K562 (cell line): Measurements from ENCODE around the gene CUX1. TPM values are rescaled to one million over a fixed set of nuclear protein-coding genes. Genes with fewer than 3 reads are reported as not detected.

Experiments
- ASH1L ChIP-seq: fragments of 450-650 bp; IDR thresholded peaks from 2 replicates; pipeline ENCODE4 v1.6.1; 2018; ENCODE audit warnings: borderline replicate concordance, mild to moderate bottlenecking, low read depth; ENCODE audit not compliant: partially characterized antibody
- C11orf30 ChIP-seq: fragments of 450-650 bp; IDR thresholded peaks from 2 replicates; pipeline ENCODE4 v1.6.1; 2016; ENCODE audit warnings: low read depth, mild to moderate bottlenecking
- COPS2 ChIP-seq: fragments of 450-650 bp; conservative IDR thresholded peaks from 2 replicates; pipeline ENCODE4 v1.6.1; 2016; ENCODE audit warnings: mild to moderate bottlenecking, moderate library complexity
- CTCFL ChIP-seq: IDR thresholded peaks from 2 replicates; pipeline ENCODE4 v1.6.1; 2011; ENCODE audit warnings: borderline replicate concordance, low read depth, mild to moderate bottlenecking, moderate library complexity, low read length; ENCODE audit not compliant: insufficient read depth, poor library complexity, severe bottlenecking
- DACH1 ChIP-seq: fragments of 450-650 bp; IDR thresholded peaks from 2 replicates; pipeline ENCODE4 v1.6.1; 2018; ENCODE audit not compliant: partially characterized antibody
- E2F4 ChIP-seq: sonication (generic); formaldehyde crosslinking; IDR thresholded peaks from 2 replicates; pipeline ENCODE4 v1.8.0; 2022; ENCODE audit warnings: mild to moderate bottlenecking, low read depth, missing genetic modification reagents
- EHMT2 ChIP-seq: fragments of 450-650 bp; IDR thresholded peaks from 2 replicates; pipeline ENCODE4 v1.6.1; 2018; ENCODE audit warnings: antibody characterized with exemption
- ETV1 ChIP-seq: fragments of 450-650 bp; conservative IDR thresholded peaks from 2 replicates; pipeline ENCODE4 v1.6.1; 2016; ENCODE audit warnings: missing genetic modification characterization, control low read depth, low read depth, missing compliant biosample characterization
- MYNN ChIP-seq, 2 experiments: sonication (generic); formaldehyde crosslinking in 1 of 2; IDR thresholded peaks; 2 replicates each; pipeline versions ENCODE4 v1.5.0 to v1.6.1; 2016 to 2020; ENCODE audit warnings: antibody characterized with exemption in 1 of 2, missing genetic modification reagents in 1 of 2
- NCOA4 ChIP-seq: fragments of 450-650 bp; IDR thresholded peaks from 2 replicates; pipeline ENCODE4 v1.6.1; 2018; ENCODE audit warnings: mild to moderate bottlenecking; ENCODE audit not compliant: partially characterized antibody
- TAF9B ChIP-seq: fragments of 450-650 bp; IDR thresholded peaks from 2 replicates; pipeline ENCODE4 v1.6.1; 2018; ENCODE audit warnings: mild to moderate bottlenecking; ENCODE audit not compliant: partially characterized antibody
- TCF7 ChIP-seq: sonication (generic); IDR thresholded peaks from 2 replicates; pipeline ENCODE4 v1.6.1; 2016; ENCODE audit warnings: antibody characterized with exemption, borderline replicate concordance
- ZFPM2 ChIP-seq: fragments of 250-450 bp; sonication (Bioruptor Pico); IDR thresholded peaks from 2 replicates; pipeline ENCODE4 v1.5.1; 2022; ENCODE audit warnings: mild to moderate bottlenecking
- ZNF133 ChIP-seq: fragments of 250-450 bp; sonication (Bioruptor Pico); IDR thresholded peaks from 2 replicates; pipeline ENCODE4 v1.4.0; 2020; ENCODE audit warnings: mild to moderate bottlenecking
- ZNF408 ChIP-seq: fragments of 250-450 bp; sonication (Bioruptor Pico); IDR thresholded peaks from 2 replicates; pipeline ENCODE4 v1.4.0; 2020; ENCODE audit warnings: low read depth, mild to moderate bottlenecking, moderate library complexity
- polyA plus RNA-seq, 8 experiments: library from polyadenylated mRNA; depleted of rRNA in 4 of 8; stranded (reverse) in 5 of 8; unstranded in 3 of 8; fragments of >200 nt; fragmentation: Nextera tagmentation in 2 of 8; fragmentation: Illumina TruSeq in 1 of 8; extraction: Ambion mirVana in 2 of 8; extraction: Trizol in 1 of 8; gene quantifications; 2 replicates each; pipeline versions ENCODE4 v1.2.1 to v1.2.3, GENCODE V29; 2011 to 2014; ENCODE audit warnings: inconsistent platforms in 1 of 8, missing spikeins in 1 of 8
- total RNA-seq, 7 experiments: library from RNA; depleted of rRNA in 6 of 7; stranded (reverse); fragments of >200 nt in 6 of 7; fragmentation: Illumina TruSeq in 2 of 7; extraction: Trizol in 2 of 7; gene quantifications; 2 replicates each; pipeline versions ENCODE4 v1.2.1 to v1.2.3, GENCODE V29; 2011 to 2021; ENCODE audit warnings: low replicate concordance in 1 of 7
- TF ChIP-seq, protein P1 (sequence below): fragments of 250-450 bp; sonication (Bioruptor Pico); IDR thresholded peaks from 2 replicates; pipeline ENCODE4 v1.4.0; 2020; ENCODE audit warnings: mild to moderate bottlenecking, moderate library complexity
- TF ChIP-seq, protein P2 (sequence below): fragments of 250-450 bp; sonication (Bioruptor Pico); IDR thresholded peaks from 2 replicates; pipeline ENCODE4 v1.4.0; 2020; ENCODE audit warnings: mild to moderate bottlenecking, moderate library complexity, borderline replicate concordance

The CUX1 gene
- total and polyA plus RNA-seq, 9 of the 15 experiments (the other 6 are each of a cell fraction or from before 2014, with no cell fraction given), result 3.6 to 55.3 (median 25.2) TPM

GRCh38 chr7:101856473-101857357 lies 39.3 kb downstream of the CUX1 start (continued):
- TF ChIP-seq ETV1 (tag) (peak; percentile 86), C11orf30 (no peak), ZNF133 (CRISPR knock-in tag) (no peak), TAF9B (no peak), E2F4 (CRISPR knock-in tag) (no peak), COPS2 (no peak), CTCFL (no peak), ASH1L (no peak), MYNN (IDR thresholded peaks at IDR 0.05) (peak; percentile 91), MYNN (CRISPR knock-in tag; IDR thresholded peaks at IDR 0.05) (no peak), TCF7 (peak; percentile 79), DACH1 (peak; percentile 6), ZFPM2 (CRISPR knock-in tag) (no peak), EHMT2 (peak; percentile 53; the same call in 1 of the 2 replicates), ZNF408 (CRISPR knock-in tag) (no peak), NCOA4 (no peak)
- TF ChIP-seq, protein P1, sequence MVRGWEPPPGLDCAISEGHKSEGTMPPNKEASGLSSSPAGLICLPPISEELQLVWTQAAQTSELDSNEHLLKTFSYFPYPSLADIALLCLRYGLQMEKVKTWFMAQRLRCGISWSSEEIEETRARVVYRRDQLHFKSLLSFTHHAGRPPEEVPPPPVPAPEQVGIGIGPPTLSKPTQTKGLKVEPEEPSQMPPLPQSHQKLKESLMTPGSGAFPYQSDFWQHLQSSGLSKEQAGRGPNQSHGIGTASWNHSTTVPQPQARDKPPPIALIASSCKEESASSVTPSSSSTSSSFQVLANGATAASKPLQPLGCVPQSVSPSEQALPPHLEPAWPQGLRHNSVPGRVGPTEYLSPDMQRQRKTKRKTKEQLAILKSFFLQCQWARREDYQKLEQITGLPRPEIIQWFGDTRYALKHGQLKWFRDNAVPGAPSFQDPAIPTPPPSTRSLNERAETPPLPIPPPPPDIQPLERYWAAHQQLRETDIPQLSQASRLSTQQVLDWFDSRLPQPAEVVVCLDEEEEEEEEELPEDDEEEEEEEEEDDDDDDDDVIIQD, result no peak
- TF ChIP-seq, protein P2, sequence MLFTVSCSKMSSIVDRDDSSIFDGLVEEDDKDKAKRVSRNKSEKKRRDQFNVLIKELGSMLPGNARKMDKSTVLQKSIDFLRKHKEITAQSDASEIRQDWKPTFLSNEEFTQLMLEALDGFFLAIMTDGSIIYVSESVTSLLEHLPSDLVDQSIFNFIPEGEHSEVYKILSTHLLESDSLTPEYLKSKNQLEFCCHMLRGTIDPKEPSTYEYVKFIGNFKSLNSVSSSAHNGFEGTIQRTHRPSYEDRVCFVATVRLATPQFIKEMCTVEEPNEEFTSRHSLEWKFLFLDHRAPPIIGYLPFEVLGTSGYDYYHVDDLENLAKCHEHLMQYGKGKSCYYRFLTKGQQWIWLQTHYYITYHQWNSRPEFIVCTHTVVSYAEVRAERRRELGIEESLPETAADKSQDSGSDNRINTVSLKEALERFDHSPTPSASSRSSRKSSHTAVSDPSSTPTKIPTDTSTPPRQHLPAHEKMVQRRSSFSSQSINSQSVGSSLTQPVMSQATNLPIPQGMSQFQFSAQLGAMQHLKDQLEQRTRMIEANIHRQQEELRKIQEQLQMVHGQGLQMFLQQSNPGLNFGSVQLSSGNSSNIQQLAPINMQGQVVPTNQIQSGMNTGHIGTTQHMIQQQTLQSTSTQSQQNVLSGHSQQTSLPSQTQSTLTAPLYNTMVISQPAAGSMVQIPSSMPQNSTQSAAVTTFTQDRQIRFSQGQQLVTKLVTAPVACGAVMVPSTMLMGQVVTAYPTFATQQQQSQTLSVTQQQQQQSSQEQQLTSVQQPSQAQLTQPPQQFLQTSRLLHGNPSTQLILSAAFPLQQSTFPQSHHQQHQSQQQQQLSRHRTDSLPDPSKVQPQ, result 0 out of 2 replicates have a peak, but pooled peaks have one; percentile 42
